IMR-90 (cell line): ENCODE measurements around the gene TMEM9B. TPM values are rescaled to one million over a fixed set of nuclear protein-coding genes. Genes with fewer than 3 reads are reported as not detected.

Experiments
- ATAC-seq: fragments of 200-7000 bp; cut with Tn5 transposase; 2 replicates; pipeline ENCODE4 v1.9.1; 2020; ENCODE audit warnings: low read depth, mild to moderate bottlenecking, moderate library complexity
- BruUV-seq: library from RNA; stranded (reverse); fragments of 400-500 nt; replicated peaks from 2 replicates; lab custom pipeline; 2021; lab: Mats Ljungman, UMichigan
- CTCF ChIA-PET: fragments of 300-600 bp; formaldehyde crosslinking; extraction: SDS; loops from one replicate; lab custom pipeline; 2021; ENCODE audit warnings: antibody characterized with exemption; lab: Yijun Ruan, JAX
- POLR2A ChIA-PET: fragments of 300-600 bp; sonication (Branson Sonifier 250); formaldehyde crosslinking; loops from one replicate; lab custom pipeline; 2022; ENCODE audit warnings: antibody characterized with exemption; ENCODE audit not compliant: unreplicated experiment; lab: Charles Lee
- DNase-seq: peaks from one replicate; pipeline ENCODE4 v3.0.0; 2013
- H2AFZ ChIP-seq: replicated peaks from 2 replicates; pipeline ENCODE3; 2013; ENCODE audit warnings: low read length, mild to moderate bottlenecking; ENCODE audit not compliant: poor library complexity
- H2AK5ac ChIP-seq: 2 replicates; pipeline ENCODE4 v1.6.1; 2013; ENCODE audit warnings: low read depth, low read length, inconsistent platforms
- H2AK9ac ChIP-seq: replicated peaks from 2 replicates; pipeline ENCODE3; 2013; ENCODE audit warnings: mild to moderate bottlenecking, low read depth, low read length, moderate library complexity; ENCODE audit not compliant: poor library complexity
- H2BK120ac ChIP-seq: 2 replicates; pipeline ENCODE4 v1.6.1; 2013; ENCODE audit warnings: low read depth, low read length, inconsistent platforms
- H2BK15ac ChIP-seq: 3 replicates; pipeline ENCODE4 v1.6.1; 2013; ENCODE audit warnings: low read depth, low read length, inconsistent platforms
- H2BK20ac ChIP-seq: 2 replicates; pipeline ENCODE4 v1.6.1; 2013; ENCODE audit warnings: low read depth, mild to moderate bottlenecking, inconsistent platforms, low read length, moderate library complexity
- H2BK5ac ChIP-seq: 2 replicates; pipeline ENCODE4 v1.6.1; 2013; ENCODE audit warnings: mild to moderate bottlenecking, low read depth, low read length, inconsistent platforms; ENCODE audit not compliant: poor library complexity, severe bottlenecking
- H3K14ac ChIP-seq: replicated peaks from 2 replicates; pipeline ENCODE4 v1.6.1; 2013; ENCODE audit warnings: low read depth, low read length, inconsistent platforms
- H3K18ac ChIP-seq: 2 replicates; pipeline ENCODE4 v1.6.1; 2013; ENCODE audit warnings: low read depth, low read length, control low read depth
- H3K23ac ChIP-seq: 2 replicates; pipeline ENCODE4 v1.6.1; 2013; ENCODE audit warnings: low read depth, low read length, inconsistent platforms
- H3K27ac ChIP-seq: 2 replicates; pipeline ENCODE4 v1.5.1; 2013; ENCODE audit warnings: mild to moderate bottlenecking, control low read depth, low read length; ENCODE audit not compliant: insufficient read depth
- H3K27me3 ChIP-seq: 2 replicates; pipeline ENCODE4 v1.6.1; 2013; ENCODE audit warnings: low read length; ENCODE audit not compliant: control insufficient read depth, insufficient read depth
- H3K36me3 ChIP-seq: 2 replicates; pipeline ENCODE4 v1.6.1; 2013; ENCODE audit warnings: low read length, mixed read lengths; ENCODE audit not compliant: control insufficient read depth, insufficient read depth
- H3K4ac ChIP-seq: 2 replicates; pipeline ENCODE4 v1.6.1; 2013; ENCODE audit warnings: low read depth, low read length, inconsistent platforms
- H3K4me1 ChIP-seq: 2 replicates; pipeline ENCODE4 v1.6.1; 2013; ENCODE audit warnings: low read length, mixed read lengths; ENCODE audit not compliant: control insufficient read depth, insufficient read depth
- H3K4me2 ChIP-seq: 2 replicates; pipeline ENCODE4 v1.6.1; 2013; ENCODE audit warnings: low read depth, mild to moderate bottlenecking, control low read depth, low read length, moderate library complexity
- H3K4me3 ChIP-seq: 2 replicates; pipeline ENCODE4 v1.5.1; 2013; ENCODE audit warnings: low read depth, mild to moderate bottlenecking, control low read depth, low read length, moderate library complexity; ENCODE audit not compliant: insufficient read depth
- H3K56ac ChIP-seq: 2 replicates; pipeline ENCODE4 v1.6.1; 2013; ENCODE audit warnings: low read length, inconsistent platforms; ENCODE audit not compliant: insufficient read depth; ENCODE audit errors: extremely low read depth
- H3K79me1 ChIP-seq, 2 experiments: 2 replicates each; pipeline ENCODE4 v1.6.1; 2013; ENCODE audit warnings: low read length in 2 of 2, inconsistent platforms in 1 of 2, low read depth in 1 of 2
- H3K9ac ChIP-seq: 2 replicates; pipeline ENCODE4 v1.6.1; 2013; ENCODE audit warnings: low read depth, low read length, control low read depth
- H3K9me1 ChIP-seq: 2 replicates; pipeline ENCODE4 v1.6.1; 2013; ENCODE audit warnings: low read length, inconsistent platforms; ENCODE audit not compliant: insufficient read depth
- H3K9me3 ChIP-seq: 2 replicates; pipeline ENCODE4 v1.6.1; 2013; ENCODE audit warnings: low read length; ENCODE audit not compliant: control insufficient read depth, insufficient read depth
- H4K20me1 ChIP-seq: 2 replicates; pipeline ENCODE4 v1.6.1; 2013; ENCODE audit warnings: low read length, inconsistent platforms; ENCODE audit not compliant: insufficient read depth
- H4K5ac ChIP-seq: 2 replicates; pipeline ENCODE4 v1.6.1; 2013; ENCODE audit warnings: mild to moderate bottlenecking, low read depth, low read length, control low read depth
- H4K8ac ChIP-seq, 2 experiments: 2 replicates each; pipeline ENCODE4 v1.6.1; 2013; ENCODE audit warnings: low read depth in 2 of 2, low read length in 2 of 2, control low read depth in 1 of 2, inconsistent platforms in 1 of 2
- H4K91ac ChIP-seq: 2 replicates; pipeline ENCODE4 v1.6.1; 2013; ENCODE audit warnings: low read depth, low read length, inconsistent platforms; ENCODE audit not compliant: insufficient read depth
- BHLHE40 ChIP-seq: fragments of 150-350 bp; IDR thresholded peaks from 2 replicates; pipeline ENCODE4 v1.6.1; 2016; ENCODE audit warnings: mild to moderate bottlenecking, low read depth, low read length
- CEBPB ChIP-seq: IDR thresholded peaks from 2 replicates; pipeline ENCODE4 v1.6.1; 2012; ENCODE audit warnings: low read depth, low read length, improper control_type of control experiment
- ELK1 ChIP-seq: fragments of 150-350 bp; IDR thresholded peaks from 2 replicates; pipeline ENCODE4 v1.6.1; 2016; ENCODE audit warnings: low read depth, mild to moderate bottlenecking, low read length, moderate library complexity, borderline replicate concordance
- POLR2A ChIP-seq: IDR thresholded peaks from 2 replicates; pipeline ENCODE4 v1.6.1; 2012; ENCODE audit warnings: mild to moderate bottlenecking, low read depth, low read length
- RAD21 ChIP-seq: IDR thresholded peaks from 2 replicates; pipeline ENCODE4 v1.6.1; 2012; ENCODE audit warnings: low read length, improper control_type of control experiment
- RCOR1 ChIP-seq: IDR thresholded peaks from 2 replicates; pipeline ENCODE4 v1.6.1; 2012; ENCODE audit warnings: mild to moderate bottlenecking, low read length, improper control_type of control experiment; ENCODE audit not compliant: insufficient replicate concordance
- RFX5 ChIP-seq: IDR thresholded peaks from 2 replicates; pipeline ENCODE4 v1.8.0; 2012; ENCODE audit warnings: low read depth, mild to moderate bottlenecking, low read length, moderate library complexity
- SMC3 ChIP-seq: fragments of 150-350 bp; IDR thresholded peaks from 2 replicates; pipeline ENCODE4 v1.6.1; 2016; ENCODE audit warnings: low read depth, mild to moderate bottlenecking, antibody characterized with exemption, low read length, moderate library complexity
- WGBS, 2 experiments: methylation state at CpG; one replicate each; pipeline versions ENCODE4 v1.1.5 to v1.1.7; 2013; ENCODE audit warnings: missing lambda C conversion rate in 2 of 2; ENCODE audit not compliant: insufficient read length in 1 of 2; ENCODE audit errors: extremely low coverage in 2 of 2; 5-methylcytosine and 5-hydroxymethylcytosine counted together
- dilution Hi-C: fragments of 300-500 bp; cut with HindIII; formaldehyde crosslinking; loops from one replicate; pipeline ENCODE4 v1.14.3; 2018; ENCODE audit warnings: low sequenced_read_pairs; ENCODE audit not compliant: unreplicated experiment
- in situ Hi-C: fragments of 300-500 bp; cut with MboI; formaldehyde crosslinking; loops from 3 replicates; pipeline ENCODE4 v1.14.3; 2019; ENCODE audit warnings: low sequenced_read_pairs, inconsistent platforms, mixed read lengths
- intact Hi-C: fragments of 100-400 bp; cut with micrococcal nuclease; formaldehyde crosslinking; loops from 2 replicates; pipeline ENCODE4 v1.10.0; 2022
- polyA plus RNA-seq, 3 experiments: library from polyadenylated mRNA; depleted of rRNA; stranded (reverse); fragments of >200 nt; gene quantifications; 2 replicates each; pipeline ENCODE4 v1.2.3, GENCODE V29; 2012; ENCODE audit warnings: low replicate concordance in 1 of 3
- total RNA-seq: library from RNA; depleted of rRNA; stranded (reverse); fragments of >200 nt; gene quantifications from 2 replicates; pipeline ENCODE4 v1.2.3, GENCODE V29; 2012

TMEM9B gene
- total and polyA plus RNA-seq, 2 of the 4 experiments (the other 2 are of a cell fraction): 24.6 to 25.6 TPM

GRCh38 chr11:8963569-8964323 is 496 bp downstream of the TMEM9B start (continued):
- no peak for TF ChIP-seq SMC3

GRCh38 chr11:8962841-8963240 is 1.4 kb downstream of the TMEM9B start:
- Histone ChIP-seq H3K9me1 (0 out of 2 replicates have a peak, but pooled peaks cover 4% of the 10 kb centered on the region), H3K27me3 (no peaks in the 10 kb centered on the region), H4K91ac (no peak overlapping the region), H3K18ac (no peak overlapping the region), H3K56ac (no peak overlapping the region), H3K36me3 (no peaks in the 10 kb centered on the region), H3K9ac (no peak overlapping the region), H4K5ac (no peak overlapping the region), H3K14ac (no peak overlapping the region), H3K27ac (no peak overlapping the region), H3K4me1 (peaks cover 8% of the 10 kb centered on the region), H4K8ac (peak overlapping the region in 1 of 2 experiments; percentile 10; a peak in 1 of 4 replicates), H2BK5ac (no peak overlapping the region), H3K4me3 (no peak overlapping the region), H3K79me1 (peaks cover 25 to 55% of the 10 kb centered on the region in 2 experiments), H2BK20ac (no peak overlapping the region), H3K23ac (peak overlapping the region; percentile 20; the same call in 1 of the 2 replicates), H2AK5ac (no peak overlapping the region), H3K4ac (no peak overlapping the region), H3K4me2 (peak overlapping the region; percentile 34), H2BK15ac (no peak overlapping the region), H2BK120ac (no peak overlapping the region), H2AFZ (no peak overlapping the region), H3K9me3 (no peaks in the 10 kb centered on the region), H4K20me1 (no peaks in the 10 kb centered on the region), H2AK9ac (no peak overlapping the region)
- in situ Hi-C loops: loop anchor here (25.0 kb wide), 1 partner anchor 726 kb away; no protein-coding TSS in a partner anchor
- ATAC-seq: no peak
- no TSS peak for BruUV-seq
- WGBS, 2 experiments: no CpG with 5 or more reads among the region's 2 CpGs
- DNase-seq: no peak
- CTCF ChIA-PET: interaction anchor here (1.8 kb wide), 1 partner anchor 175 kb away, joined by 5 read pairs; no protein-coding TSS in a partner anchor
- dilution Hi-C loops: no loop called here
- POLR2A ChIA-PET: no interaction called here
- intact Hi-C loops: loop anchor here (5.0 kb wide), 1 partner anchor 91 kb away; no protein-coding TSS in a partner anchor
- TF ChIP-seq BHLHE40 (no peak), POLR2A (no peak), ELK1 (no peak), RFX5 (no peak), RAD21 (no peak), CEBPB (no peak), RCOR1 (no peak)
